ENCODE measurements around the gene MYO1E. TPM values are rescaled to one million over a fixed set of nuclear protein-coding genes. Genes with fewer than 3 reads are reported as not detected.
A peak's percentile ranks its signal among the peaks of the same experiment; 100 is the strongest.

Gene MYO1E
- total and polyA plus RNA-seq, 4 donors: 20.9 to 84.2 (median 52.4) TPM

DNA sequence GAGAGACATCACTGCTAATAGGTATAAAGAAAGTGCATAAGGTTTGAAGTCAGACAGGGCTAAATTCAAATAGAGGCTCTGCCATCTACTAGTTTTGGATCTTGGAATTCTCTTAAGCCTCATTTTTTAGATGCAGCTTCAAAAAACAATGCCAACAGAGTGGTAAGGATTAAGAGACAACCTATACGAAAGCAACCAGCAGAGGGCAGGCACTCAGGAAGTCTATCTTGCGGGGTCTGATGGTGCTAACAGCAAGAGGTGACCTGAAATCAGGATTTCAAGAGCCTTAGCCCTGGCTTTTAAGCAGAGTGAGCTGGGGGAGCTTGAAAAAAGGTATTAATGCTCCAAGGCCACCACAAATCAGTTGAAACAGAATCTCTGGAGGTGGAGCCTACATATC lies 125.3 kb downstream of the MYO1E start:
- Histone ChIP-seq H3K9me3 (ENCODE audit: control insufficient read depth in 4 of 4, insufficient read depth in 3 of 4, low read length in 3 of 4) (no peaks in the 10 kb centered on the region), H3K36me3 (ENCODE audit: control insufficient read depth in 4 of 4, insufficient read depth in 4 of 4, low read length in 4 of 4) (peaks cover 0 to 5% (median under 1%) of the 10 kb centered on the region in 4 donors), H3K4me3 (no peak overlapping the region), H3K9ac (ENCODE audit: insufficient read depth in 1 of 2, low read length in 2 of 2) (no peak overlapping the region), H3K27ac (ENCODE audit: low read depth in 1 of 2, low read length in 1 of 2) (no peak overlapping the region), H3K4me1 (ENCODE audit: control insufficient read depth in 5 of 5, insufficient read depth in 5 of 5, low read length in 5 of 5) (no peaks in the 10 kb centered on the region), H3K27me3 (ENCODE audit: control insufficient read depth in 3 of 3, insufficient read depth in 3 of 3, low read length in 2 of 3) (no peaks in the 10 kb centered on the region)
- 8 to 10% methylated on average over 2 of the region's 2 CpGs for WGBS, 2 donors
- ATAC-seq (ENCODE audit: insufficient read depth, low FRiP score) (no peak), DNase-seq (peak; percentile 54 to 73 (median 59))
- TF ChIP-seq, protein P1, sequence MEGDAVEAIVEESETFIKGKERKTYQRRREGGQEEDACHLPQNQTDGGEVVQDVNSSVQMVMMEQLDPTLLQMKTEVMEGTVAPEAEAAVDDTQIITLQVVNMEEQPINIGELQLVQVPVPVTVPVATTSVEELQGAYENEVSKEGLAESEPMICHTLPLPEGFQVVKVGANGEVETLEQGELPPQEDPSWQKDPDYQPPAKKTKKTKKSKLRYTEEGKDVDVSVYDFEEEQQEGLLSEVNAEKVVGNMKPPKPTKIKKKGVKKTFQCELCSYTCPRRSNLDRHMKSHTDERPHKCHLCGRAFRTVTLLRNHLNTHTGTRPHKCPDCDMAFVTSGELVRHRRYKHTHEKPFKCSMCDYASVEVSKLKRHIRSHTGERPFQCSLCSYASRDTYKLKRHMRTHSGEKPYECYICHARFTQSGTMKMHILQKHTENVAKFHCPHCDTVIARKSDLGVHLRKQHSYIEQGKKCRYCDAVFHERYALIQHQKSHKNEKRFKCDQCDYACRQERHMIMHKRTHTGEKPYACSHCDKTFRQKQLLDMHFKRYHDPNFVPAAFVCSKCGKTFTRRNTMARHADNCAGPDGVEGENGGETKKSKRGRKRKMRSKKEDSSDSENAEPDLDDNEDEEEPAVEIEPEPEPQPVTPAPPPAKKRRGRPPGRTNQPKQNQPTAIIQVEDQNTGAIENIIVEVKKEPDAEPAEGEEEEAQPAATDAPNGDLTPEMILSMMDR (IDR thresholded peaks at IDR 0.05; ENCODE audit: control extremely low read depth, extremely low read depth): no peak

DNA sequence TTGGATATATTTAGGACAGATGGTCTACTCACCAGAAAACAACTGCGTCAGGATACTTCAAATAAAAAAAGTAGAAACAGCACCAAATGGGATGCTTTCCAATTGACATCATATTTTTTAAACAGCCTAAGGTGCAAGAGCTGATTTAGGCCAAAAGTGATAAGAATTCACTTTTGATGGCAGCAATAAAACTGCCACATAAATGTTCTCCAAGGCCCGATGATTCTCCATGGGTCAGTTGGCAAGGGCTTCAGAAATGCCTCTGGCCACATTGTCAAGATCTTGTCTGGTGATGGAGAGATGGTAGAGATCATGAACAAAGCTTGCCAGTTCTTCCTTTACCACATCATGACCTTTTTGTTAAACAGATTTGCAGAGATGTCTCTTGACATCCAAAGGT lies 127.1 kb downstream of the MYO1E start:
- no peaks in the 10 kb centered on the region for H3K9me3 ChIP-seq (ENCODE audit: control insufficient read depth in 4 of 4, insufficient read depth in 3 of 4, low read length in 3 of 4)
- H3K4me3 ChIP-seq: no peak overlapping the region
- no peak overlapping the region for H3K27ac ChIP-seq (ENCODE audit: low read depth in 1 of 2, low read length in 1 of 2)
- ATAC-seq (ENCODE audit: insufficient read depth, low FRiP score) (no peak), DNase-seq (no peak)
- no peaks in the 10 kb centered on the region for H3K27me3 ChIP-seq (ENCODE audit: control insufficient read depth in 3 of 3, insufficient read depth in 3 of 3, low read length in 2 of 3)
- 85 to 99% methylated on average over 2 of the region's 2 CpGs for WGBS, 2 donors
- TF ChIP-seq, protein P1 (IDR thresholded peaks at IDR 0.05; ENCODE audit: control extremely low read depth, extremely low read depth): no peak
- peaks cover 0 to 5% (median 2%) of the 10 kb centered on the region in 4 donors for H3K36me3 ChIP-seq (ENCODE audit: control insufficient read depth in 4 of 4, insufficient read depth in 4 of 4, low read length in 4 of 4)
- peaks cover 0 to 5% (median 2%) of the 10 kb centered on the region in 5 donors for H3K4me1 ChIP-seq (ENCODE audit: control insufficient read depth in 5 of 5, insufficient read depth in 5 of 5, low read length in 5 of 5)
- H3K9ac ChIP-seq (ENCODE audit: insufficient read depth in 1 of 2, low read length in 2 of 2): no peak overlapping the region

DNA sequence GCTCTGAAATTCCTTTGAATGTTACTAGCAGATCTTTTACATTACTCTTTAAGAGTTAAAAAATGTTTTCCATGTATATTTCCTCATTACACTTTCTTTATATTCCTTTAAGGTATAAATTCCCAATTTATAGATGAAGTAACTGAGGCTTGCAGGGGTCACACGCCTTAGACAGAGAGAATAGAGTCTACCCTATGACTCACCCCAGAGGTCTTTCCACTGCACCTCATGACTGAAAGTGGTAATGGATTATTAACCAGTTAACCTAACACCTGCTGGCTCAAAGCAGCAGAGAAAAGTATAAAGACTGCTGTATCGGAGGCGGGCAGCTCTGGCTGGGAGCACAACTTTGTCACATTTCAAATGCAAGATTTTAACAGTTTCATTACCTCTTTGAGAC lies 128.3 kb downstream of the MYO1E start:
- WGBS, 2 donors: 93 to 95% methylated on average over 3 of the region's 3 CpGs
- ATAC-seq (ENCODE audit: insufficient read depth, low FRiP score): no peak
- no peak for DNase-seq
- H3K9ac ChIP-seq (ENCODE audit: insufficient read depth in 1 of 2, low read length in 2 of 2): no peak overlapping the region
- TF ChIP-seq, protein P1 (IDR thresholded peaks at IDR 0.05; ENCODE audit: control extremely low read depth, extremely low read depth): no peak
- H3K27me3 ChIP-seq (ENCODE audit: control insufficient read depth in 3 of 3, insufficient read depth in 3 of 3, low read length in 2 of 3): no peaks in the 10 kb centered on the region
- H3K4me3 ChIP-seq: no peak overlapping the region
- H3K27ac ChIP-seq (ENCODE audit: low read depth in 1 of 2, low read length in 1 of 2): no peak overlapping the region
- H3K4me1 ChIP-seq (ENCODE audit: control insufficient read depth in 5 of 5, insufficient read depth in 5 of 5, low read length in 5 of 5): peaks cover 0 to 15% (median 4%) of the 10 kb centered on the region in 5 donors
- H3K36me3 ChIP-seq (ENCODE audit: control insufficient read depth in 4 of 4, insufficient read depth in 4 of 4, low read length in 4 of 4): peaks cover 0 to 5% (median 2%) of the 10 kb centered on the region in 4 donors
- H3K9me3 ChIP-seq (ENCODE audit: control insufficient read depth in 4 of 4, insufficient read depth in 3 of 4, low read length in 3 of 4): no peaks in the 10 kb centered on the region

DNA sequence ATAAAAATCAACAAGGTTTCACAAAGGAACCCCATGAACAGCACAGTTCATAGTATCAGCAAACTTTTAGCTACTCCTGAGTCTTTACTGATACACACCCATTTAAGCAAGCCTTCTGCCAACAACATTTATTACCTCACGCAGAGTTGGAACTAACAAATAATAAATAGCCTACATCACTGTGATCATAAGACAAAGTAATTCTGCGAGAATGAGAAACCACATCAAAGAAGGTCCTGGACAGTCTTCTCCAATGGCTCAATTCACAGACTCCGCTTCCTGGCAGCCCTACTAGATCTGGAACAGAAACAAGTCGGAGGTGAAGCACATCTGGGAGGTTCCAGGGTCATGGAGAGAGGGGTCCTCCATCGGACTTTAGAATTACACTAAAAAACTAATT lies 129.0 kb downstream of the MYO1E start:
- TF ChIP-seq, protein P1 (IDR thresholded peaks at IDR 0.05; ENCODE audit: control extremely low read depth, extremely low read depth): no peak
- peaks cover 0 to 5% (median 2%) of the 10 kb centered on the region in 4 donors for H3K36me3 ChIP-seq (ENCODE audit: control insufficient read depth in 4 of 4, insufficient read depth in 4 of 4, low read length in 4 of 4)
- no peak overlapping the region for H3K4me3 ChIP-seq
- H3K4me1 ChIP-seq (ENCODE audit: control insufficient read depth in 5 of 5, insufficient read depth in 5 of 5, low read length in 5 of 5): peaks cover 0 to 15% (median 4%) of the 10 kb centered on the region in 5 donors
- 86 to 93% methylated on average over 5 of the region's 5 CpGs for WGBS, 2 donors
- no peaks in the 10 kb centered on the region for H3K27me3 ChIP-seq (ENCODE audit: control insufficient read depth in 3 of 3, insufficient read depth in 3 of 3, low read length in 2 of 3)
- ATAC-seq (ENCODE audit: insufficient read depth, low FRiP score) (no peak), DNase-seq (no peak)
- H3K9me3 ChIP-seq (ENCODE audit: control insufficient read depth in 4 of 4, insufficient read depth in 3 of 4, low read length in 3 of 4): no peaks in the 10 kb centered on the region
- H3K9ac ChIP-seq (ENCODE audit: insufficient read depth in 1 of 2, low read length in 2 of 2): no peak overlapping the region
- no peak overlapping the region for H3K27ac ChIP-seq (ENCODE audit: low read depth in 1 of 2, low read length in 1 of 2)

Measured in lung (tissue), 12 donors.